ENCODE results near the gene SPRED3. TPM values are rescaled to one million over a fixed set of nuclear protein-coding genes. Genes with fewer than 3 reads are reported as not detected.
A peak's percentile ranks its signal among the peaks of the same experiment; 100 is the strongest.

Gene SPRED3
- total and polyA plus RNA-seq, 2 donors (not counting 1 experiment from before 2014, with no cell fraction given) = 1.1 to 1.7 TPM

DNA sequence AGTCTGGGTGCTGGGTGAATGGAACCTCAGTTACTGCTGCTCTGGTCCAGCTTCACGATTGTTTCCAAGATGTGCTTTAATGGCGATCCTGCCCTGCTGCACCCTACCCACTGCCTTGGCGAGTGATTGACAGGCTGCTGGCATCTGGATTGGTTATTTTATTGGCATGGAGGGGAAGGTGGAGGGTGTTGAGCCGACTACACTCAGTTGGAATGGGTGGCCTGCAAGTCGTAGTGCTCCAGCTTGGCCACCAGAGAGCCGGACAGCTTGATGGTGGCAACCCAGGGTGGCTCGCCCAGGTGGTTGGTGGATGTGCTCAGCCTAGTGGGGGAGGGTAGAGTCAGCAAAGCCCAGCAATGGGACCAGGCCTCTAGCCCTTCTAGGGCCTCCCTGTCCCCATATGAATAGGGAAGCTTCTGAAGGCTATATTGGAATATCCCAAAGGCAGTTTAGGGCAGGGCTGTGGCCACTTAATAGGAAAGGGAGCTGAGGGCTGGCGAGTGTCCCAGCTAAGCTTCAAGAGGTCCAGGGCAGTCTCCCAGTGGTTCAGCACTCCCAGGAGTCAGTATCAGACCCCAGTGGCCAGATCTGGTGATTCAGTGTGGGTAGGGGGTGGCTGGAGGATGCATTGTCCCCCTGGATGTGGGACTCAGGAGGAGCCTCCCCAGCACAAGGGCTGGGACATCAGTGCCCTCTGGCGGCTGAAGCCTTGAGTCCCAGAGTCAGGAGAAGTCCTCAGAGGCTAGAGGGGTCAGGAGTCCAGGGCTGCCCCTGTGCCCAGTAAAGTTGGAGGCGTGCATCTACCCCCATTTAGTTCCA lies 4.1 kb upstream of the SPRED3 start:
- peaks cover 26% of the 10 kb centered on the region for H3K4me1 Mint-ChIP-seq
- Histone ChIP-seq H3K79me2 (ENCODE audit: control insufficient read depth, insufficient read depth, low read length) (peaks cover 7% of the 10 kb centered on the region), H4K20me1 (ENCODE audit: control insufficient read depth, insufficient read depth, low read length, poor library complexity, severe bottlenecking) (peaks cover 77% of the 10 kb centered on the region), H3K9ac (ENCODE audit: low read length) (no peak overlapping the region), H3K27me3 (replicated peaks in 1 of 4; ENCODE audit: control extremely low read depth in 1 of 4, control insufficient read depth in 3 of 4, insufficient read depth in 4 of 4, low read length in 3 of 4) (peaks cover 0 to 44% (median 18%) of the 10 kb centered on the region in 4 experiments), H2AFZ (ENCODE audit: insufficient read depth, low read depth, low read length, poor library complexity, severe bottlenecking) (no peak overlapping the region), H3K4me3 (ENCODE audit: control extremely low read depth in 1 of 5, extremely low read depth in 1 of 5, insufficient read depth in 1 of 5, low read depth in 2 of 5, low read length in 4 of 5) (no peak overlapping the region), H3K4me2 (replicated peaks; ENCODE audit: low read depth, low read length, poor library complexity, severe bottlenecking) (no peak overlapping the region), H3K27ac (ENCODE audit: low read length in 2 of 2) (no peak overlapping the region), H3K36me3 (replicated peaks in 1 of 2; ENCODE audit: control extremely low read depth in 1 of 2, control insufficient read depth in 1 of 2, extremely low read depth in 1 of 2, insufficient read depth in 2 of 2, low read length in 1 of 2) (peaks cover 0 to 52% of the 10 kb centered on the region in 2 experiments), H3K9me3 (ENCODE audit: control extremely low read depth in 1 of 3, control insufficient read depth in 2 of 3, insufficient read depth in 1 of 3, low read length in 2 of 3) (peaks cover 0 to 30% (median 0%) of the 10 kb centered on the region in 3 donors), H3K4me1 (ENCODE audit: control insufficient read depth in 2 of 2, insufficient read depth in 2 of 2, low read length in 2 of 2) (peaks cover 36% of the 10 kb centered on the region in 2 donors)
- H3K27me3 Mint-ChIP-seq = peaks cover 16% of the 10 kb centered on the region
- DNase-seq = no peak
- peak overlapping the region; percentile 52 for H3K4me3 Mint-ChIP-seq
- CTCF ChIA-PET = interaction anchor here (0.8 kb wide), 1 partner anchor 19 kb away, joined by 3 read pairs; the partner anchor contains the start of gene FAM98C
- no peak for TF ChIP-seq EZH2 (IDR thresholded peaks at IDR 0.05; ENCODE audit: borderline replicate concordance, insufficient read depth, low read depth, low read length, poor library complexity, severe bottlenecking)
- TF ChIP-seq, protein P1, sequence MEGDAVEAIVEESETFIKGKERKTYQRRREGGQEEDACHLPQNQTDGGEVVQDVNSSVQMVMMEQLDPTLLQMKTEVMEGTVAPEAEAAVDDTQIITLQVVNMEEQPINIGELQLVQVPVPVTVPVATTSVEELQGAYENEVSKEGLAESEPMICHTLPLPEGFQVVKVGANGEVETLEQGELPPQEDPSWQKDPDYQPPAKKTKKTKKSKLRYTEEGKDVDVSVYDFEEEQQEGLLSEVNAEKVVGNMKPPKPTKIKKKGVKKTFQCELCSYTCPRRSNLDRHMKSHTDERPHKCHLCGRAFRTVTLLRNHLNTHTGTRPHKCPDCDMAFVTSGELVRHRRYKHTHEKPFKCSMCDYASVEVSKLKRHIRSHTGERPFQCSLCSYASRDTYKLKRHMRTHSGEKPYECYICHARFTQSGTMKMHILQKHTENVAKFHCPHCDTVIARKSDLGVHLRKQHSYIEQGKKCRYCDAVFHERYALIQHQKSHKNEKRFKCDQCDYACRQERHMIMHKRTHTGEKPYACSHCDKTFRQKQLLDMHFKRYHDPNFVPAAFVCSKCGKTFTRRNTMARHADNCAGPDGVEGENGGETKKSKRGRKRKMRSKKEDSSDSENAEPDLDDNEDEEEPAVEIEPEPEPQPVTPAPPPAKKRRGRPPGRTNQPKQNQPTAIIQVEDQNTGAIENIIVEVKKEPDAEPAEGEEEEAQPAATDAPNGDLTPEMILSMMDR (IDR thresholded peaks at IDR 0.05) = no peak
- WGBS (ENCODE audit: insufficient coverage) = 95% methylated on average over 10 of the region's 10 CpGs
- no peak for ATAC-seq (ENCODE audit: low read depth)
- H3K9me3 Mint-ChIP-seq (ENCODE audit: insufficient read depth) = no peaks in the 10 kb centered on the region
- POLR2A ChIA-PET = interaction anchor here (0.6 to 0.7 kb wide), 2 partner anchors 8 to 478 kb away, joined by 3 to 4 read pairs; partner anchors contain the start of gene WDR87
- no peak overlapping the region for H3K27ac Mint-ChIP-seq
- intact Hi-C loops (cut with micrococcal nuclease) = loop anchor here (5.0 kb wide), 1 partner anchor 233 kb away; the partner anchor contains the start of genes EIF3K and MAP4K1

Data from B cell (primary cell).